GM23338 (cell line): ENCODE data around the gene KIAA1191. TPM values are rescaled to one million over a fixed set of nuclear protein-coding genes. Genes with fewer than 3 reads are reported as not detected.

Source experiments
- ATAC-seq: fragments of 200-7000 bp; cut with Tn5 transposase; 3 replicates; pipeline ENCODE4 v1.9.1; 2020
- DNase-seq: peaks from one replicate; pipeline ENCODE4 v3.0.0-alpha.2; 2015; ENCODE audit warnings: low spot score
- H2AFZ ChIP-seq: fragments of 200-600 bp; sonication (generic); 2 replicates; pipeline ENCODE4 v1.8.0; 2016; ENCODE audit warnings: antibody characterized with exemption, mild to moderate bottlenecking, moderate library complexity
- H3F3A ChIP-seq: fragments of 200-600 bp; sonication (generic); replicated peaks from 2 replicates; pipeline ENCODE4 v1.8.0; 2017; ENCODE audit warnings: antibody characterized with exemption, mixed run types, low read depth
- H3K27ac ChIP-seq: fragments of 200-600 bp; sonication (generic); 2 replicates; pipeline ENCODE4 v1.6.1; 2016; ENCODE audit warnings: low read depth
- H3K27me3 ChIP-seq: fragments of 200-600 bp; sonication (generic); 2 replicates; pipeline ENCODE4 v1.8.0; 2016; ENCODE audit warnings: mild to moderate bottlenecking, mixed run types, moderate library complexity; ENCODE audit not compliant: insufficient read depth
- H3K36me3 ChIP-seq: fragments of 200-600 bp; sonication (generic); 2 replicates; pipeline ENCODE4 v1.8.0; 2016; ENCODE audit warnings: mild to moderate bottlenecking; ENCODE audit not compliant: insufficient read depth
- H3K4me1 ChIP-seq: fragments of 200-600 bp; sonication (generic); 2 replicates; pipeline ENCODE4 v1.8.0; 2016; ENCODE audit warnings: mild to moderate bottlenecking, moderate library complexity; ENCODE audit not compliant: insufficient read depth
- H3K4me2 ChIP-seq: fragments of 200-600 bp; sonication (generic); 2 replicates; pipeline ENCODE4 v1.7.1; 2017; ENCODE audit warnings: mixed run types
- H3K4me3 ChIP-seq: fragments of 200-600 bp; sonication (generic); 2 replicates; pipeline ENCODE4 v1.6.1; 2016; ENCODE audit warnings: mixed run types
- H3K79me2 ChIP-seq: fragments of 200-600 bp; sonication (generic); replicated peaks from 2 replicates; pipeline ENCODE4 v1.8.0; 2017; ENCODE audit warnings: mild to moderate bottlenecking; ENCODE audit not compliant: insufficient read depth
- H3K9me2 ChIP-seq: fragments of 200-600 bp; sonication (generic); 2 replicates; pipeline ENCODE4 v1.8.0; 2017; ENCODE audit not compliant: insufficient read depth
- H4K20me1 ChIP-seq: fragments of 200-600 bp; sonication (generic); replicated peaks from 2 replicates; pipeline ENCODE4 v1.8.0; 2017; ENCODE audit warnings: mild to moderate bottlenecking; ENCODE audit not compliant: insufficient read depth
- H3K27ac Mint-ChIP-seq: 2 replicates; pipeline ENCODE4 v1.8.0; 2020; ENCODE audit warnings: inconsistent platforms, mild to moderate bottlenecking, moderate library complexity, mixed read lengths
- H3K27me3 Mint-ChIP-seq: 3 replicates; pipeline ENCODE4 v1.8.0; 2022; ENCODE audit warnings: low read depth, mild to moderate bottlenecking, moderate library complexity, mixed read lengths, inconsistent platforms; ENCODE audit not compliant: insufficient read depth, poor library complexity
- H3K36me3 Mint-ChIP-seq: 3 replicates; pipeline ENCODE4 v1.8.0; 2021; ENCODE audit warnings: low read depth, mild to moderate bottlenecking, inconsistent platforms, moderate library complexity, mixed read lengths
- H3K4me1 Mint-ChIP-seq: 3 replicates; pipeline ENCODE4 v1.8.0; 2020; ENCODE audit warnings: mild to moderate bottlenecking, inconsistent platforms, mixed read lengths
- H3K4me3 Mint-ChIP-seq: 3 replicates; pipeline ENCODE4 v1.8.0; 2021; ENCODE audit warnings: moderate library complexity, mild to moderate bottlenecking, inconsistent platforms, mixed read lengths
- H3K9me3 Mint-ChIP-seq: 3 replicates; pipeline ENCODE4 v1.8.0; 2020; ENCODE audit warnings: moderate library complexity, mild to moderate bottlenecking, inconsistent platforms, mixed read lengths
- CREB1 ChIP-seq: fragments of 250-450 bp; sonication (Bioruptor Pico); IDR thresholded peaks from 2 replicates; pipeline ENCODE4 v1.5.0; 2020; ENCODE audit warnings: low read depth, mild to moderate bottlenecking, moderate library complexity
- ETS1 ChIP-seq: IDR thresholded peaks from 2 replicates; pipeline ENCODE4 v1.6.1; 2016; ENCODE audit warnings: antibody characterized with exemption
- EZH2 ChIP-seq: fragments of 200-600 bp; sonication (generic); IDR thresholded peaks from one replicate; pipeline ENCODE4 v1.8.0; 2017; ENCODE audit warnings: antibody characterized with exemption, mild to moderate bottlenecking, low read depth; ENCODE audit not compliant: unreplicated experiment
- EZH2phosphoT487 ChIP-seq: fragments of 200-600 bp; sonication (generic); IDR thresholded peaks from one replicate; pipeline ENCODE4 v1.8.1; 2018; ENCODE audit warnings: antibody characterized with exemption; ENCODE audit not compliant: unreplicated experiment
- JUNB ChIP-seq: IDR thresholded peaks from one replicate; pipeline ENCODE4 v1.6.1; 2016; ENCODE audit warnings: antibody characterized with exemption; ENCODE audit not compliant: unreplicated experiment
- NANOG ChIP-seq: IDR thresholded peaks from 2 replicates; pipeline ENCODE4 v1.6.1; 2016; ENCODE audit warnings: antibody characterized with exemption, borderline replicate concordance
- POLR2AphosphoS5 ChIP-seq: IDR thresholded peaks from 2 replicates; pipeline ENCODE4 v1.6.1; 2016; ENCODE audit warnings: antibody characterized with exemption, low read depth
- STAT1 ChIP-seq: IDR thresholded peaks from one replicate; pipeline ENCODE4 v1.6.1; 2016; ENCODE audit warnings: antibody characterized with exemption; ENCODE audit not compliant: unreplicated experiment
- ZNF114 ChIP-seq: fragments of 250-450 bp; sonication (Bioruptor Pico); IDR thresholded peaks from 2 replicates; pipeline ENCODE4 v1.5.0; 2020; ENCODE audit warnings: mild to moderate bottlenecking, moderate library complexity
- ZNF331 ChIP-seq: fragments of 250-450 bp; sonication (Bioruptor Pico); IDR thresholded peaks from 2 replicates; pipeline ENCODE4 v1.5.0; 2020; ENCODE audit warnings: low read depth, mild to moderate bottlenecking, moderate library complexity
- ZNF462 ChIP-seq: fragments of 250-450 bp; sonication (Bioruptor Pico); IDR thresholded peaks from 2 replicates; pipeline ENCODE4 v1.5.0; 2020; ENCODE audit warnings: mild to moderate bottlenecking, moderate library complexity
- polyA plus RNA-seq: library from polyadenylated mRNA; unstranded; fragments of >200 nt; fragmentation: Nextera tagmentation; extraction: Ambion mirVana; gene quantifications from 2 replicates; pipeline ENCODE4 v1.2.1, GENCODE V29; 2016
- total RNA-seq: library from RNA; depleted of rRNA; stranded (reverse); fragments of >200 nt; shearing (Covaris generic); gene quantifications from 2 replicates; pipeline ENCODE4 v1.2.3, GENCODE V29; 2014
- TF ChIP-seq, protein P1 (sequence below): IDR thresholded peaks from one replicate; pipeline ENCODE4 v1.6.1; 2018; ENCODE audit warnings: antibody characterized with exemption; ENCODE audit not compliant: unreplicated experiment

Gene KIAA1191
- total and polyA plus RNA-seq, 2 experiments from 2014 or later, result 52.3 to 87.2 TPM

GRCh38 chr5:176394096-176394495, 32.5 kb upstream of the KIAA1191 start:
- H3K27ac Mint-ChIP-seq, result no peak overlapping the region
- Histone ChIP-seq H3K4me3 (no peak overlapping the region), H4K20me1 (no peaks in the 10 kb centered on the region), H3K9me2 (no peaks in the 10 kb centered on the region), H3K4me2 (no peak overlapping the region), H3K27me3 (no peaks in the 10 kb centered on the region), H3K4me1 (no peaks in the 10 kb centered on the region; the same call in 1 of the 2 replicates), H3K36me3 (no peaks in the 10 kb centered on the region), H3F3A (no peaks in the 10 kb centered on the region), H2AFZ (no peak overlapping the region), H3K27ac (no peak overlapping the region), H3K79me2 (no peaks in the 10 kb centered on the region)
- no peaks in the 10 kb centered on the region; the same call in 2 of the 3 replicates for H3K9me3 Mint-ChIP-seq
- ATAC-seq (no peak), DNase-seq (no peak)
- TF ChIP-seq ETS1 (no peak), EZH2 (no peak), CREB1 (CRISPR knock-in tag) (no peak), EZH2phosphoT487 (no peak), ZNF331 (no peak), NANOG (no peak), JUNB (no peak), ZNF114 (CRISPR knock-in tag) (no peak), STAT1 (no peak), ZNF462 (CRISPR knock-in tag) (no peak), POLR2AphosphoS5 (no peak)
- TF ChIP-seq, protein P1, sequence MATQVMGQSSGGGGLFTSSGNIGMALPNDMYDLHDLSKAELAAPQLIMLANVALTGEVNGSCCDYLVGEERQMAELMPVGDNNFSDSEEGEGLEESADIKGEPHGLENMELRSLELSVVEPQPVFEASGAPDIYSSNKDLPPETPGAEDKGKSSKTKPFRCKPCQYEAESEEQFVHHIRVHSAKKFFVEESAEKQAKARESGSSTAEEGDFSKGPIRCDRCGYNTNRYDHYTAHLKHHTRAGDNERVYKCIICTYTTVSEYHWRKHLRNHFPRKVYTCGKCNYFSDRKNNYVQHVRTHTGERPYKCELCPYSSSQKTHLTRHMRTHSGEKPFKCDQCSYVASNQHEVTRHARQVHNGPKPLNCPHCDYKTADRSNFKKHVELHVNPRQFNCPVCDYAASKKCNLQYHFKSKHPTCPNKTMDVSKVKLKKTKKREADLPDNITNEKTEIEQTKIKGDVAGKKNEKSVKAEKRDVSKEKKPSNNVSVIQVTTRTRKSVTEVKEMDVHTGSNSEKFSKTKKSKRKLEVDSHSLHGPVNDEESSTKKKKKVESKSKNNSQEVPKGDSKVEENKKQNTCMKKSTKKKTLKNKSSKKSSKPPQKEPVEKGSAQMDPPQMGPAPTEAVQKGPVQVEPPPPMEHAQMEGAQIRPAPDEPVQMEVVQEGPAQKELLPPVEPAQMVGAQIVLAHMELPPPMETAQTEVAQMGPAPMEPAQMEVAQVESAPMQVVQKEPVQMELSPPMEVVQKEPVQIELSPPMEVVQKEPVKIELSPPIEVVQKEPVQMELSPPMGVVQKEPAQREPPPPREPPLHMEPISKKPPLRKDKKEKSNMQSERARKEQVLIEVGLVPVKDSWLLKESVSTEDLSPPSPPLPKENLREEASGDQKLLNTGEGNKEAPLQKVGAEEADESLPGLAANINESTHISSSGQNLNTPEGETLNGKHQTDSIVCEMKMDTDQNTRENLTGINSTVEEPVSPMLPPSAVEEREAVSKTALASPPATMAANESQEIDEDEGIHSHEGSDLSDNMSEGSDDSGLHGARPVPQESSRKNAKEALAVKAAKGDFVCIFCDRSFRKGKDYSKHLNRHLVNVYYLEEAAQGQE, result no peak
- H3K27me3 Mint-ChIP-seq, result peaks cover 12% of the 10 kb centered on the region
- peaks cover 16% of the 10 kb centered on the region; the same call in 2 of the 3 replicates for H3K36me3 Mint-ChIP-seq
- H3K4me1 Mint-ChIP-seq, result peaks cover 7% of the 10 kb centered on the region; the same call in 1 of the 3 replicates
- no peak overlapping the region for H3K4me3 Mint-ChIP-seq
